Measurements from ENCODE around the gene SPG7. TPM values are rescaled to one million over a fixed set of nuclear protein-coding genes. Genes with fewer than 3 reads are reported as not detected.
A peak's percentile ranks its signal among the peaks of the same experiment; 100 is the strongest.

The SPG7 gene
- total RNA-seq, 1 donor from 2014 or later = 109 TPM

DNA sequence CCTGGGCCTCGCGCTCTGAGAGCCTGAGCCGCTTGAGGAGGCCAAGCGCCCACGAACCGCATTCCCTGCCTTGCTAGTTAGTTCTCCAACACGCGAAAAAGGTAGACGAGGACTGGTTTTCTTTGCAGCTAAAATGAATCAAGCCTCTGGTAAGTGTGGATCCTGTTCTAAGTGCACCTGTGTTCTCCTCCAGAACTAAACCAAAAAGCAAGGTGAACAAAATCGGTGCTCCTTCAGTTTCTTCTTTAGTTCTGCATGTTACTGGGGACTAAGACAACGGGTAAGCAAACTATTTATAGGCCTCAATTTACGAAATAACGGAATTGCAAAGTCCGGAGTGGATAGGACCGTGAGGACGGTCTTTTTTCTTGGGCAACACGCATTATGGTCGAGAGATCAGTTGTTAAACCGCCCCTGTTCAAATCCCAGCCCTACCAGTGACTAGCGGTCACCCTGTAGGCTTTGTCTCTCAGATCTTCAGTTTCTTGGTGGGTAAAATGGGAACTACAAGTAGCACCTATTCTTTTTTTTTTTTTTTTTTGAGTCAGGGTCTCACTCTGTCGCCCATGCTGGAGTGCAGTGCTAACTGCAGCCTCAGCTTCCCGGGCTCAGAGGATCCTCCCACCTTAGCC lies 16.8 kb upstream of the SPG7 start:
- Mint-ChIP-seq H3K4me3 (peak overlapping the region; percentile 94), H3K27ac (peak overlapping the region; percentile 96), H3K9me3 (no peaks in the 10 kb centered on the region), H3K27me3 (no peaks in the 10 kb centered on the region), H3K36me3 (ENCODE audit: low read depth) (peaks cover 10% of the 10 kb centered on the region), H3K4me1 (peaks cover 33% of the 10 kb centered on the region)
- intact Hi-C loops (cut with micrococcal nuclease) = no loop called here
- DNase-seq = peak; percentile 67

DNA sequence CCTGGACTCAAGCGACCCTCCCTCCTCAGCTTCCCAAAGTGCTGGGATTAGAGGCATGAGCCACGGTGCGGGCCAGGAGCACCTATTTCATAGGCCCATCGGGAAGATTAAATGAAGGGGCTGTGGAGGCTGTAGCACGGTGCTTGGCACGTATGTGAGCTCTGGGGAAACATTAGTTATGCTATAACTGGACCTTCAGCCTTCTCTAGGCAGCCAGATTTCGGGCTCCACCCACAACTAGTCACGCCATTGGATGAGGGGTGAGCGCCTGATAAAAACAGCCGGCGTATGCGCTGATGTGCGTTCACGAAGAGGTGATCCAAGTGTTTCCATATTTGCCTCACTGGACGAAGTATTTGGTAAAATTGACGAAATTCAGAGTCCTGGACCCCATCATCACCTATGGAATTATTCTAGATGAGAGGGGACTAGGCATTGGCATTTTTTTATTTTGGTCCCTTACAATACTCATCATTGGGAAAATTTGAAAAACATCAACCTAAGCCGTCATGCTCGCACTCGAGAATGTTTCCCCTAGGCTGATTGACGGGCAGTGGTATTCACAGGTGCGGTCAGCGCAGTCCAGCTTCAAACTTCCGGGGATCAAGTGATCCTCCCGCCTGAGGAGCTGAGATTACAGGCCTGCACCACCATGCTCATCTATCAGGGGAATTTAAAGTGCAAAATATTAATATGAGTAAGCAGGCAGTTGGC lies 16.1 kb upstream of the SPG7 start:
- Mint-ChIP-seq H3K9me3 (no peaks in the 10 kb centered on the region), H3K36me3 (ENCODE audit: low read depth) (peaks cover 7% of the 10 kb centered on the region), H3K4me1 (peaks cover 28% of the 10 kb centered on the region), H3K27me3 (no peaks in the 10 kb centered on the region), H3K27ac (peak overlapping the region; percentile 96), H3K4me3 (peak overlapping the region; percentile 94)
- DNase-seq = no peak
- intact Hi-C loops (cut with micrococcal nuclease) = no loop called here

DNA sequence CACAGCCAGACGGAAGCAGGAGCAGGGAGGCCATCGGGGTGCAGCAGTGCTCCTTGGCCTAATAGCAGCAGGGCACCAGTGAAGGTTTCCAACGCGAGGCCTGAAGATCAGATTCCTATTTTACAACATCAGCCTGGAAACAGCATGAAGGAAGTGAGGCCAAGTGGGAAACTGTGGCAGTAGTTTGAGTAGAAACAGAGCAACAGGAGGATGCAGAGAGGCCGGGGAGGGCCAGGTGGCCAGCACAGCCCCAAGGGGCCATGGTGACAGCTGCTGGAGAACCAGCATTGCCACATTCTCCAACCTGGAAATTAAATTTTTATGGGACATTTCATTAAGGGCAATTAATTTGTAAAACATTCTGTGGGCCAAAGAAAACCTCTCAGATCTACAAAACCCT lies 14.4 kb upstream of the SPG7 start:
- intact Hi-C loops (cut with micrococcal nuclease) = no loop called here
- no peak overlapping the region for H3K4me3 Mint-ChIP-seq
- no peak for DNase-seq
- H3K27me3 Mint-ChIP-seq = no peaks in the 10 kb centered on the region
- H3K36me3 Mint-ChIP-seq (ENCODE audit: low read depth) = peaks cover 3% of the 10 kb centered on the region
- H3K9me3 Mint-ChIP-seq = no peaks in the 10 kb centered on the region
- H3K4me1 Mint-ChIP-seq = peaks cover 21% of the 10 kb centered on the region
- no peak overlapping the region for H3K27ac Mint-ChIP-seq

DNA sequence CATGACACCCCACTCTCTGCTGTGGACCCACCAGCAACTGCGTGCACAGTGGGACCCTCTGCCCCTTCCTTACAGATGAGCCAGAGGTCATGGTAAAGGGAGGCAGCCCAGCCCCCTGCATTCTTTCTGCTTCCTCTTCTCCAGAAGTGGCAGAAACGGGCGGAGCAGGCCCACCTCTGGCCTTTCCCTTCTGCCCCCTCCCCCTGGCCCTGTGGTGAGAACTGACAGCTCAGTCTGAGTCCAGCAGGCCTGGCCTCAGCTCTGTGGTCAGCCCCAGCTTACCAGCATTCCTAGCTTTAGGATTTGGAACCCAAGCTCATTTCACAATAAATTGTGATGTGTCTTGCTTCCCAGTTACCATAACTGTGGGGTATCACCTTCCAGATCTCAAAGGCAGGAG lies 13.1 kb upstream of the SPG7 start:
- DNase-seq = no peak
- no peaks in the 10 kb centered on the region for H3K9me3 Mint-ChIP-seq
- H3K27ac Mint-ChIP-seq = no peak overlapping the region
- intact Hi-C loops (cut with micrococcal nuclease) = no loop called here
- H3K4me3 Mint-ChIP-seq = no peak overlapping the region
- H3K36me3 Mint-ChIP-seq (ENCODE audit: low read depth) = no peaks in the 10 kb centered on the region
- H3K27me3 Mint-ChIP-seq = no peaks in the 10 kb centered on the region
- H3K4me1 Mint-ChIP-seq = peaks cover 16% of the 10 kb centered on the region

DNA sequence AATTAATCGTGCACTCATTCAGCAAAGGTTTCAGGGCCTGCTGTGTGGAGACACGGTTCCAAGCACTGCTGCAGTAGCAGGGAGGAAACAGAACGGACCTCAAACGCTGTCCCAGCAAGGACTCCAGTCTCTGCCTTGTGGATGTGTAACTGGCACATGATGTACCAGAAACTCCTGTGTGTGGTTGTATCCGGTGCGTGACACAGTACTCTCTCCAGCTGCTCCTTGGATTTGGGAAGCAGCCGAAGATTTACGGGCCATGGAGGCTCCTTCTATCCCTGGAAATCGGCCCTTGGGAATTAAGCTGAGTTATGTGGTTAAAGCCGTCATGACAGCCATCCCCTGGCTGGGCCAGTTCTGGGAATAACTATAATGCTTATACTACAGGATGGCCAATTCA lies 9.4 kb upstream of the SPG7 start:
- H3K36me3 Mint-ChIP-seq (ENCODE audit: low read depth) = no peaks in the 10 kb centered on the region
- H3K9me3 Mint-ChIP-seq = no peaks in the 10 kb centered on the region
- no peaks in the 10 kb centered on the region for H3K27me3 Mint-ChIP-seq
- intact Hi-C loops (cut with micrococcal nuclease) = no loop called here
- no peak for DNase-seq
- H3K27ac Mint-ChIP-seq = no peak overlapping the region
- peaks cover under 1% of the 10 kb centered on the region for H3K4me1 Mint-ChIP-seq
- H3K4me3 Mint-ChIP-seq = no peak overlapping the region

DNA sequence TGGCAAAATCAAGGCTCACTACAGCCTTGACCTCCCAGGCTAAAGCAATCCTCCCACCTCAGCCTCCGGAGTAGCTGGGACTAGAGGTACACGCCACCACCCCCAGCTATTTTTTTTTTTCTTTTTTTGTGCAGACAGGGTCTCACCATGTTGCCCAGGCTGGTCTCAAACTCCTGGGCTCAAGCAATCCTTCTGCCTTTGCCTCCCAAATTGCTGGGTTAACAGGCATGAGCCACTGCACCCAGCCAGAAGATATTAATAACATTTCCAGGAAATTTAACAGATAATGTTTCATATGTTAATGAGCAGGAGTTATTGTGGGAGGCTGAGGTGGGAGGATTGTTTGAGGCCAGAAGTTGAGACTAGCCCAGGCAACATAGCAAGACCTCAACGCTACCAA lies 8.4 kb upstream of the SPG7 start:
- Mint-ChIP-seq H3K4me3 (no peak overlapping the region), H3K27me3 (no peaks in the 10 kb centered on the region), H3K4me1 (no peaks in the 10 kb centered on the region), H3K36me3 (ENCODE audit: low read depth) (no peaks in the 10 kb centered on the region), H3K9me3 (no peaks in the 10 kb centered on the region), H3K27ac (no peak overlapping the region)
- intact Hi-C loops (cut with micrococcal nuclease) = no loop called here
- no peak for DNase-seq

DNA sequence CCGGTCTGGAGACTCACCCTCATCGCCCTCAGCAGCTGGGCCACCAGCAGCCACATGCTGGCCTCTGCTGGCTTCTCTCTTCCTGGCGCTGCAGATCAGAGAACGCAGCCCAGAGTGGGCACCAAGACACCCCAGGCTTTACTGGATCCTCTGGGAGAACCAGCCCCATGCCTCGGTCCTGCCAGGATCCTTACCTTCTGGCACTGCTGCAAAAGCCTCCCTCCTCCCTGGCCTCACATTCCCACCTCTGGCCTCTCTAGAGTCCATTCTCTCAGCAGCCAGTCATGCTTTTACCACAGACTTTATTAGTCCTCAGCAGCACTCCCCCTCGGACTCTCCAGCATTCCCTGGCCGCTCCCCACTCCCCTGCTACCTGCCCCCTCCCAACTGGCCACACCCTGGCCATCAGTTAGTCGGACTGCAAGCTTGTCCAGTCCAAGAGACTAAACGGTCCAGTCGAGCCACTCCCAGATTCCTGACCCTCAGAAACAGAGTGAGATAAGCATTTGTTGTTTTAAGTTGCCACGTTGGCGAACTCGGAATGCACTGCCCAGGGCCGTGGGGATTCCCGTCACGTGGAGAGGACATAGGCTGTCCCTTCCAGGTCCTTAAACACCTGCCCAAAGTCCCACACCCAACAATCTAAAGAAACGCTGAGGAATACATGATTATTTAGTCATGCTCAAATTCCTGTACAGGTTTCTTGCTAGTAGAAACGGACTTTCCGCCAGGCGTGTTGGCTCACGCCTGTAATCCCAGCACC lies 5.9 kb upstream of the SPG7 start:
- Mint-ChIP-seq H3K4me3 (no peak overlapping the region), H3K27ac (no peak overlapping the region), H3K4me1 (peaks cover 19% of the 10 kb centered on the region), H3K36me3 (ENCODE audit: low read depth) (peaks cover 1% of the 10 kb centered on the region), H3K9me3 (no peaks in the 10 kb centered on the region), H3K27me3 (no peaks in the 10 kb centered on the region)
- DNase-seq = no peak
- intact Hi-C loops (cut with micrococcal nuclease) = no loop called here

DNA sequence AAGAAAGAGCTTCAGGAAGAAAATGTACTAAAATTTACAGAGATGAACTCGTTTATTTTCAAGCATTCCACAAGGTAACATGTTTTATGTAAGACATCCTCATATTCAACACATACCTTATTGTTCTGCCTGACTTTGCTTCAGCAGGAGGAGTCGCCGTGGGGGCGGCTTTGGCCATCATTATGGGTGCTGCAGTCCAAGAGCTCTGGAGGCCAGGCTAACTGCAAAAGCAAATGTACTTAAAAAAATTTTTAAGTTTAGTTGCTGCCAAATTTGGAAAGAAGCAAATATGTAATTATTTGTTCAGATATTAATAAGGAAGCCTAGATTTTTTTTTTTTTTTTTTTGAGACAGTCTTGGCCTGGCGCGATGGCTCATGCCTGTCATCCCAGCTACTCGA lies 4.1 kb upstream of the SPG7 start:
- Mint-ChIP-seq H3K36me3 (ENCODE audit: low read depth) (peaks cover 1% of the 10 kb centered on the region), H3K4me3 (no peak overlapping the region), H3K9me3 (no peaks in the 10 kb centered on the region), H3K27me3 (no peaks in the 10 kb centered on the region), H3K27ac (no peak overlapping the region), H3K4me1 (peaks cover 21% of the 10 kb centered on the region)
- no peak for DNase-seq
- intact Hi-C loops (cut with micrococcal nuclease) = no loop called here

DNA sequence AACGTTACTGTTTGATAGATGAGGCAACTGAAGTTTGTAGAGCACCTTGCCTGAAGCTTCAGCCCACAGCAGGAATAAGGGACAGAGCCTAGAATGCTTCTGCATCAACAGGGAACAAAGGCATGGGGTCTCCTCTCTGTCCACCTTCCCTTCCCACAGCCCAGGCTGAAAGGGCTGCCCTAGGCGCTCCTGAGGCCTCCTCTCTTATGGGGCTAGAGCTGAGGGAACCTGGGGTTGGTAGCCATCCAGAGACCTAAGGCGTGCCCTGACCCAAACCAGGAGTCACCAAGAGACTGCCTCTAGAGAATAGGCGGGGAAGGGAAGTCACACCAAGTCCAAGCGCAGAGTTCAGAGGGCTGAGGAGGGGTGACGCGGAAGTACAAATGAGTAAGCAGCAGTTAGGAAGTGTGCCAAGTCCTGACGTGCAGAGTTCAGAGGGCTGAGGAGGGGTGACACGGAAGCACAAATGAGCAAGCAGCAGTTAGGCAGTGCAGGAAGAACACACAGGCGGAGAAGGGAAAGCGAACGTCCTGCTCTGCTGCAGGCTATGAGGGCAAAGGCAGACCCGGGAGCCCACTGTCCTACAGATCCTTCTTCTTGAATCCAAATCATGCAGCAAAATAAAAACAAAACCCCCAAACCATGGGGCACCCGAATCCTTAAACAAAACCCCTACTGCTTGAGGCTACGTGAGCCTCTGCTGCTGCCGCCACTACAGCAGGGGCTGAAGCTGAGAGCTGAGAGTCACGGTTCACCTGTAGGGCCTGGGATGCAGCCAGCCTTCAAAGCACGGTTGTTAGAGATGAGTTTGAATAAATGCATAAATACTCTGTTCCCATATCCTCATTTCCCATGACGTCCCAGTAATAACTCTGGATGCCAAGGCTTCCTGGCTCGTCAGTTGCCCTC lies 2.7 kb upstream of the SPG7 start:
- intact Hi-C loops (cut with micrococcal nuclease) = loop anchor here (1.0 to 5.0 kb wide), 3 partner anchors 52 to 181 kb away; no protein-coding TSS in a partner anchor
- no peaks in the 10 kb centered on the region for H3K9me3 Mint-ChIP-seq

DNA sequence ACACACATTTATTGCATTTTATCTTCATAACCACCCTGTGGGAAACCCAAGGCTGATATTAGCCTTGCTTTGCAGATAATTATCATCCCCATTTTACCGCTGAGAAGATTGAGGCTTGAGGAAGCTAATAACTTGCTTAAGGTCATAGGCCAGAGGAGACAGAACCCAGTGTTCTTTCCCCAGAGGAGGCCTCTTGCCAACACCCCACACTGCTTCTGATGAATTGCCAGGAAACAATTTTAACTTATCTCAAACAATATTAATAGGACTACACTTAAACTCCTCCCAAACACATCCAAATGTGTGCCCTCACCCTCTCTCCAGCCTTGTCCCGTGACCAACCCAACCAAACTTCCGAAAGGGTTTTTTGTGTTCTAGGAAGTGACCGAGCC lies 2.1 kb upstream of the SPG7 start:
- peaks cover 8% of the 10 kb centered on the region for H3K36me3 Mint-ChIP-seq (ENCODE audit: low read depth)
- intact Hi-C loops (cut with micrococcal nuclease) = loop anchor here (5.0 kb wide), 1 partner anchor 51 kb away; no protein-coding TSS in a partner anchor
- peaks cover 27% of the 10 kb centered on the region for H3K4me1 Mint-ChIP-seq
- DNase-seq = no peak
- H3K4me3 Mint-ChIP-seq = peak overlapping the region; percentile 82
- peak overlapping the region; percentile 89 for H3K27ac Mint-ChIP-seq
- H3K27me3 Mint-ChIP-seq = no peaks in the 10 kb centered on the region
- no peaks in the 10 kb centered on the region for H3K9me3 Mint-ChIP-seq

More for the DNA sequence above, 2.7 kb upstream of the SPG7 start:
- H3K27me3 Mint-ChIP-seq = no peaks in the 10 kb centered on the region
- H3K4me1 Mint-ChIP-seq = peaks cover 27% of the 10 kb centered on the region
- DNase-seq = peak; percentile 94
- peak overlapping the region; percentile 89 for H3K27ac Mint-ChIP-seq
- peaks cover 3% of the 10 kb centered on the region for H3K36me3 Mint-ChIP-seq (ENCODE audit: low read depth)
- H3K4me3 Mint-ChIP-seq = peak overlapping the region; percentile 82

DNA sequence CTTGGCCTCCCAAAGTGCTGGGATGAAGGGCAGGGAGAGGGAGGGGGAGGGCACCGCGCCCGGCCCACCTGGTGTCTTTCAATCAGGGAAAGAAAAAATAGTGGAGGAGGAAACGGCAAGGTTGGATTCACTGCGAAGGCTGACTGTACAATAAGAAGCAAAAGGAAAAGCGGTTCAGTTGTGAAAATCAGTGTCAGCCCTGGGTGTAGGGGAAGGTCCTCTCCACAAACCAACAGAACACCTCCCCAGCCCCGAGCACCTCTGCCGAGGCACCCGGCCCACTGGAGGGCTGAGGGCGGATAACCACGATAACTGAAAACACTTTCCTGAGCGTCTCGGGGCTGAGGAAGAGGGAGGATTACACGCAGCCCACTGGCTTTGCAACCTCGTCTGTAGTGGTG lies 1.4 kb upstream of the SPG7 start:
- Mint-ChIP-seq H3K36me3 (ENCODE audit: low read depth) (peaks cover 11% of the 10 kb centered on the region), H3K9me3 (no peaks in the 10 kb centered on the region), H3K27ac (peak overlapping the region; percentile 83), H3K27me3 (no peaks in the 10 kb centered on the region), H3K4me3 (peak overlapping the region; percentile 95), H3K4me1 (peaks cover 27% of the 10 kb centered on the region)
- intact Hi-C loops (cut with micrococcal nuclease) = loop anchor here (5.0 kb wide), 1 partner anchor 51 kb away; no protein-coding TSS in a partner anchor
- DNase-seq = peak; percentile 80

DNA sequence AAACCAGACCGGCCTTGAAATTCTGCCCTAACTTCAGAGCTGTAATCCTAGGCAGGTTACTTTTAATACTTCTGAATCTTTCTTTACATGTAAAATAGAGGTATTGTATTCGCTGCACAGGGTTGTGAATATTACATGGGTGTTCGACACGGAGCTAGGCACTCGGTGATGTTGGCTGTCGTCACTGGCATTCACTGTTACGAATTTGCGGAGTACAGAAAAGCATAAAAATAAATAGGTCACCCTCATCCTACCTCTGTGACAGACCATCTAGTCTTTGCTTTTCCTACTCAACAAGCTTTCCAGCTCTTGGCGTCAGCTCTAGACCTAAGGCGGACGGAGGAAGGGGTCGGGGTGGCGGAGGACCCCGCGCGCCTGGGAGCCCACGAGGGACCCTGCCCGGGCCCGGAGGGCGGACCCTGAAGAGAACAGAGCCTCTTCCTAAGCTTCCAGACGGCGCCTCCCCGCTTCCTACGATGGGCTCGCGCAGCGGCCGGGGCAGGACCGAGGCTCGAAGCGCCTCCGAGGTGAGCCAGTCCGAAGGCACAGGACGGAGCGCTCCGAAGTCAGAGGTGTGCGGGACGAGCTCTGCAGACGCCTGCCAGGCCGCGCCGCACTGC lies 879 bp upstream of the SPG7 start:
- Mint-ChIP-seq H3K4me3 (peak overlapping the region; percentile 95), H3K4me1 (peaks cover 27% of the 10 kb centered on the region), H3K27ac (peak overlapping the region; percentile 83), H3K9me3 (no peaks in the 10 kb centered on the region), H3K36me3 (ENCODE audit: low read depth) (peaks cover 13% of the 10 kb centered on the region), H3K27me3 (no peaks in the 10 kb centered on the region)
- no peak for DNase-seq
- intact Hi-C loops (cut with micrococcal nuclease) = loop anchor here (5.0 kb wide), 1 partner anchor 50 kb away; no protein-coding TSS in a partner anchor

DNA sequence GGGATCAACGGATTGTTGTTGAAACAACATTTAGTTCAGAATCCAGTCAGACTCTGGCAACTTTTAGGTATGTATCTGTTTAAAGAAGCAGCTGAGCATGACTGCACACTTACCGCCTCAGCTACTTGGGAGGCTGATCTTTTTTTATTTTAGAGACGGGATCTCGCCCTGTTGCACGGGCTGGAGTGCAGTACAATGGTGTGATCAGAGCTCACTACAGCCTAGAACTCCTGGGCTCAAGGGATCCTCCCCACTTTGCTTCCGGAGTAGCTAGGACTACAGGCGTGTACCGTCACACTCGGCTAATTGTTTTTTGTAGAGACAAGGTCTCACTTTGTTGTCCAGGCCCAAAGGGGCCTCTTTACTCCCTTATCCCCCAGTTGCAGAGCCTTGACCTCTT lies 2.3 kb downstream of the SPG7 start:
- peak overlapping the region; percentile 37 for H3K4me3 Mint-ChIP-seq
- peaks cover 23% of the 10 kb centered on the region for H3K4me1 Mint-ChIP-seq

More for the DNA sequence above, 2.3 kb downstream of the SPG7 start:
- peaks cover 26% of the 10 kb centered on the region for H3K36me3 Mint-ChIP-seq (ENCODE audit: low read depth)
- no peaks in the 10 kb centered on the region for H3K9me3 Mint-ChIP-seq
- no peak for DNase-seq
- no peak overlapping the region for H3K27ac Mint-ChIP-seq
- no peaks in the 10 kb centered on the region for H3K27me3 Mint-ChIP-seq
- intact Hi-C loops (cut with micrococcal nuclease) = no loop called here
